HepG2 (cell line): ENCODE results near the gene DNAJA1. TPM values are rescaled to one million over a fixed set of nuclear protein-coding genes. Genes with fewer than 3 reads are reported as not detected.

Experiments
- ARID4A ChIP-seq: sonication (generic); formaldehyde crosslinking; IDR thresholded peaks from 2 replicates; pipeline ENCODE4 v1.5.0; 2020; ENCODE audit warnings: mild to moderate bottlenecking, missing genetic modification reagents, borderline replicate concordance
- DNMT1 ChIP-seq: sonication (generic); formaldehyde crosslinking; IDR thresholded peaks from 2 replicates; pipeline ENCODE4 v1.5.1; 2020; ENCODE audit warnings: mild to moderate bottlenecking, missing genetic modification reagents
- EZH2 ChIP-seq: conservative IDR thresholded peaks from 2 replicates; pipeline ENCODE4 v1.6.1; 2012; ENCODE audit warnings: mild to moderate bottlenecking, low read depth, low read length, moderate library complexity
- HNF4G ChIP-seq, 2 experiments: sonication (generic) in 1 of 2; formaldehyde crosslinking in 1 of 2; IDR thresholded peaks; 2 replicates each; pipeline versions ENCODE4 v1.4.0 to v1.6.1; 2011 to 2020; ENCODE audit warnings: borderline replicate concordance in 2 of 2, low read depth in 2 of 2, mild to moderate bottlenecking in 2 of 2, low read length in 1 of 2, missing genetic modification reagents in 1 of 2, moderate library complexity in 1 of 2
- HOXA5 ChIP-seq: sonication (generic); formaldehyde crosslinking; IDR thresholded peaks from 2 replicates; pipeline ENCODE4 v1.4.0; 2020; ENCODE audit warnings: missing genetic modification reagents
- KAT2B ChIP-seq: fragments of 150-350 bp; IDR thresholded peaks from 2 replicates; pipeline ENCODE4 v1.6.1; 2014; ENCODE audit warnings: low read depth, low read length, borderline replicate concordance
- KAT7 ChIP-seq: IDR thresholded peaks from 2 replicates; pipeline ENCODE4 v1.6.1; 2018; ENCODE audit warnings: borderline replicate concordance, missing compliant biosample characterization
- KDM1A ChIP-seq: IDR thresholded peaks from 2 replicates; pipeline ENCODE4 v1.6.1; 2016; ENCODE audit warnings: missing compliant biosample characterization
- MAFG ChIP-seq: sonication (generic); formaldehyde crosslinking; IDR thresholded peaks from 2 replicates; pipeline ENCODE4 v1.5.1; 2020; ENCODE audit warnings: mild to moderate bottlenecking, missing genetic modification reagents
- NFE2L1 ChIP-seq: sonication (generic); formaldehyde crosslinking; IDR thresholded peaks from 2 replicates; pipeline ENCODE4 v1.4.0; 2020; ENCODE audit warnings: missing genetic modification reagents, mild to moderate bottlenecking, borderline replicate concordance
- PAF1 ChIP-seq: IDR thresholded peaks from 2 replicates; pipeline ENCODE4 v1.6.1; 2016; ENCODE audit warnings: missing genetic modification reagents, missing compliant biosample characterization
- SATB2 ChIP-seq: sonication (generic); formaldehyde crosslinking; IDR thresholded peaks from 2 replicates; pipeline ENCODE4 v1.5.0; 2020; ENCODE audit warnings: missing genetic modification reagents
- TAF1 ChIP-seq: sonication (generic); formaldehyde crosslinking; IDR thresholded peaks from 2 replicates; pipeline ENCODE4 v1.4.0; 2020; ENCODE audit warnings: missing genetic modification reagents
- TFAP4 ChIP-seq: sonication (generic); IDR thresholded peaks from 2 replicates; pipeline ENCODE4 v1.6.1; 2016; ENCODE audit warnings: low read depth, borderline replicate concordance
- ZNF20 ChIP-seq: sonication (generic); formaldehyde crosslinking; IDR thresholded peaks from 2 replicates; pipeline ENCODE4 v1.4.0; 2020; ENCODE audit warnings: mild to moderate bottlenecking, moderate library complexity, missing genetic modification reagents
- ZNF441 ChIP-seq: sonication (generic); formaldehyde crosslinking; IDR thresholded peaks from 2 replicates; pipeline ENCODE4 v1.7.0; 2021; ENCODE audit warnings: missing genetic modification reagents, borderline replicate concordance
- ZNF460 ChIP-seq: sonication (generic); formaldehyde crosslinking; IDR thresholded peaks from 2 replicates; pipeline ENCODE4 v1.5.1; 2020; ENCODE audit warnings: missing genetic modification reagents, mild to moderate bottlenecking, borderline replicate concordance
- ZNF549 ChIP-seq: sonication (generic); formaldehyde crosslinking; IDR thresholded peaks from 2 replicates; pipeline ENCODE4 v1.5.0; 2020; ENCODE audit warnings: missing genetic modification reagents
- ZNF761 ChIP-seq: sonication (generic); formaldehyde crosslinking; conservative IDR thresholded peaks from 2 replicates; pipeline ENCODE4 v1.4.0; 2020; ENCODE audit warnings: mild to moderate bottlenecking, missing genetic modification reagents
- ZNF878 ChIP-seq: sonication (generic); formaldehyde crosslinking; IDR thresholded peaks from 2 replicates; pipeline ENCODE4 v1.8.1; 2023; ENCODE audit warnings: mild to moderate bottlenecking, missing genetic modification reagents, moderate library complexity
- ZSCAN31 ChIP-seq: sonication (generic); formaldehyde crosslinking; IDR thresholded peaks from 2 replicates; pipeline ENCODE4 v1.5.0; 2020; ENCODE audit warnings: low read depth, mild to moderate bottlenecking, missing genetic modification reagents
- polyA plus RNA-seq, 8 experiments: library from polyadenylated mRNA; depleted of rRNA in 3 of 8; stranded (reverse) in 7 of 8; unstranded in 1 of 8; fragments of >200 nt; fragmentation: Illumina TruSeq in 4 of 8; extraction: Trizol in 4 of 8; gene quantifications; 2 replicates each; pipeline versions ENCODE4 v1.2.1 to v1.2.3, GENCODE V29; 2011 to 2016; ENCODE audit warnings: low read depth in 4 of 8, missing spikeins in 1 of 8, mixed read lengths in 1 of 8; ENCODE audit not compliant: insufficient read depth in 1 of 8
- total RNA-seq, 5 experiments: library from RNA; depleted of rRNA; stranded (reverse); fragments of >200 nt; fragmentation: Illumina TruSeq; extraction: Trizol; gene quantifications; 2 replicates each; pipeline ENCODE4 v1.2.3, GENCODE V29; 2016; ENCODE audit warnings: low read depth in 1 of 5
- TF ChIP-seq, protein P1 (sequence below): IDR thresholded peaks from 2 replicates; pipeline ENCODE4 v1.6.1; 2012; ENCODE audit warnings: low read length, improper control_type of control experiment

The DNAJA1 gene
- total and polyA plus RNA-seq, 2 of the 13 experiments (the other 11 are each of a cell fraction or from before 2014, with no cell fraction given), result 95.9 to 306 TPM

DNA sequence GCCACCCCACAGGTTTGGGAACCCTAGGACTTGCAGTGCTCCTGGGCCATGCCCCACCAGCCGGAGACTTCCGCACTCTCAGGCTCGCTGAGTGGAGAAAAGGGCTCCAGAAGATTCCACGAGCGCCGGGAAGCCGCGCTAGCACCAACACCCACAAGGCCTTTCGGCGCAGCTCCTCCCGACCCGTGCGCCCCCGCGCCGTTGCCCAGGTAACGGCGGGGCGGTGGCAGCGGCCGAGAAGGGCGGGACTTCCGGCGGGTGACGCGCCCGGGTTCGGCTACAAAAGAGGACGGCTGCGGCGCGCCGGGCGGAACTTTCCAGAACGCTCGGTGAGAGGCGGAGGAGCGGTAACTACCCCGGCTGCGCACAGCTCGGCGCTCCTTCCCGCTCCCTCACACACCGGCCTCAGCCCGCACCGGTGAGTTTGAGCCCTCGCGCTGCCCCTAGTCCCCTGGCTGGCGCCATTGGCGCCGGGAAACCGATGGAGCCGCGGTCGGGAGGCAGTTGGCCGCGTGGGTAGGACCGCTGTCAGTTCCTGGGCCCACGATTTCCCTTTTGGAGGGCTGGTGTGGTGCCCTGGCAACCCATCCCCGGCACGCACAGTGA is at the start of gene DNAJA1 (continued):
- 0 out of 2 replicates have a peak, but pooled peaks have one; percentile 15 for TF ChIP-seq HNF4G (IDR thresholded peaks at IDR 0.05; ENCODE audit: borderline replicate concordance, low read depth, low read length)
- TF ChIP-seq HNF4G (CRISPR knock-in tag; IDR thresholded peaks at IDR 0.05; ENCODE audit: borderline replicate concordance, low read depth), result 0 out of 2 replicates have a peak, but pooled peaks have one; percentile 20
- TF ChIP-seq KDM1A (CRISPR knock-in tag), result no peak
- peak; percentile 46; the same call in 1 of the 2 replicates for TF ChIP-seq TFAP4
- no peak for TF ChIP-seq SATB2 (CRISPR knock-in tag)
- peak; percentile 53; the same call in 1 of the 2 replicates for TF ChIP-seq KAT7 (CRISPR knock-in tag)
- no peak for TF ChIP-seq EZH2
- 0 out of 2 replicates have a peak, but pooled peaks have one; percentile 41 for TF ChIP-seq ZNF761 (CRISPR knock-in tag)
- TF ChIP-seq KAT2B, result no peak
- TF ChIP-seq ZSCAN31, result no peak; the same call in none of the 2 replicates
- TF ChIP-seq PAF1 (CRISPR knock-in tag), result no peak
- peak; percentile 93 for TF ChIP-seq ARID4A (CRISPR knock-in tag)
- TF ChIP-seq DNMT1 (CRISPR knock-in tag), result peak; percentile 37; the same call in 1 of the 2 replicates
- TF ChIP-seq ZNF878 (CRISPR knock-in tag), result 0 out of 2 replicates have a peak, but pooled peaks have one; percentile 5
- peak; percentile 80 for TF ChIP-seq HOXA5 (CRISPR knock-in tag)
- TF ChIP-seq, protein P1, sequence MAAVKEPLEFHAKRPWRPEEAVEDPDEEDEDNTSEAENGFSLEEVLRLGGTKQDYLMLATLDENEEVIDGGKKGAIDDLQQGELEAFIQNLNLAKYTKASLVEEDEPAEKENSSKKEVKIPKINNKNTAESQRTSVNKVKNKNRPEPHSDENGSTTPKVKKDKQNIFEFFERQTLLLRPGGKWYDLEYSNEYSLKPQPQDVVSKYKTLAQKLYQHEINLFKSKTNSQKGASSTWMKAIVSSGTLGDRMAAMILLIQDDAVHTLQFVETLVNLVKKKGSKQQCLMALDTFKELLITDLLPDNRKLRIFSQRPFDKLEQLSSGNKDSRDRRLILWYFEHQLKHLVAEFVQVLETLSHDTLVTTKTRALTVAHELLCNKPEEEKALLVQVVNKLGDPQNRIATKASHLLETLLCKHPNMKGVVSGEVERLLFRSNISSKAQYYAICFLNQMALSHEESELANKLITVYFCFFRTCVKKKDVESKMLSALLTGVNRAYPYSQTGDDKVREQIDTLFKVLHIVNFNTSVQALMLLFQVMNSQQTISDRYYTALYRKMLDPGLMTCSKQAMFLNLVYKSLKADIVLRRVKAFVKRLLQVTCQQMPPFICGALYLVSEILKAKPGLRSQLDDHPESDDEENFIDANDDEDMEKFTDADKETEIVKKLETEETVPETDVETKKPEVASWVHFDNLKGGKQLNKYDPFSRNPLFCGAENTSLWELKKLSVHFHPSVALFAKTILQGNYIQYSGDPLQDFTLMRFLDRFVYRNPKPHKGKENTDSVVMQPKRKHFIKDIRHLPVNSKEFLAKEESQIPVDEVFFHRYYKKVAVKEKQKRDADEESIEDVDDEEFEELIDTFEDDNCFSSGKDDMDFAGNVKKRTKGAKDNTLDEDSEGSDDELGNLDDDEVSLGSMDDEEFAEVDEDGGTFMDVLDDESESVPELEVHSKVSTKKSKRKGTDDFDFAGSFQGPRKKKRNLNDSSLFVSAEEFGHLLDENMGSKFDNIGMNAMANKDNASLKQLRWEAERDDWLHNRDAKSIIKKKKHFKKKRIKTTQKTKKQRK, result no peak
- TF ChIP-seq ZNF20 (CRISPR knock-in tag), result 0 out of 2 replicates have a peak, but pooled peaks have one; percentile 84
- TF ChIP-seq ZNF549 (CRISPR knock-in tag), result no peak
- TF ChIP-seq TAF1, result peak; percentile 97
- TF ChIP-seq ZNF460 (CRISPR knock-in tag), result no peak; the same call in 1 of the 2 replicates
- TF ChIP-seq NFE2L1, result no peak
- TF ChIP-seq ZNF441 (CRISPR knock-in tag), result peak; percentile 57; the same call in 1 of the 2 replicates
- TF ChIP-seq MAFG, result no peak
